Ecto neural progenitor cell (in vitro differentiated cells): Measurements from ENCODE around the gene LRRC9.
"Not testable (repeated sequence)": the region's sequence is repeated elsewhere in the genome, so short reads cannot be mapped to it uniquely, and the experiment has no call there.

ENCODE experiments used
- DNase-seq: peaks from one replicate; pipeline ENCODE4 v3.0.0-alpha.2; 2018; ENCODE audit warnings: low spot score

Gene LRRC9

GRCh38 chr14:59957890-59958289 is 37.9 kb downstream of the LRRC9 start:
- DNase-seq = not testable (repeated sequence)

GRCh38 chr14:59959668-59960067 is 39.7 kb downstream of the LRRC9 start:
- no peak for DNase-seq

- no peak for DNase-seq
Observed at GRCh38 chr14:59961518-59962062, 41.6 kb downstream of the LRRC9 start.

GRCh38 chr14:59964251-59965007 is 44.5 kb downstream of the LRRC9 start:
- DNase-seq = no peak

- no peak for DNase-seq
Observed at GRCh38 chr14:59969319-59969718, 49.4 kb downstream of the LRRC9 start.

GRCh38 chr14:59981564-59981963 is 61.6 kb downstream of the LRRC9 start:
- DNase-seq = no peak

GRCh38 chr14:59983048-59983447 is 63.1 kb downstream of the LRRC9 start:
- DNase-seq = no peak

- no peak for DNase-seq
Observed at GRCh38 chr14:59986556-59987059, 66.7 kb downstream of the LRRC9 start.

- DNase-seq = no peak
Observed at GRCh38 chr14:59997449-59997848, 77.5 kb downstream of the LRRC9 start.

GRCh38 chr14:59997966-59998365 is 78.0 kb downstream of the LRRC9 start:
- no peak for DNase-seq

GRCh38 chr14:59998564-59998963 is 78.6 kb downstream of the LRRC9 start:
- no peak for DNase-seq

GRCh38 chr14:60002819-60003492 is 83.0 kb downstream of the LRRC9 start:
- DNase-seq = no peak

- DNase-seq = no peak
Observed at GRCh38 chr14:60003991-60004390, 84.0 kb downstream of the LRRC9 start.

- no peak for DNase-seq
Observed at GRCh38 chr14:60008042-60008441, 88.1 kb downstream of the LRRC9 start.

GRCh38 chr14:60010263-60010662 is 90.3 kb downstream of the LRRC9 start:
- DNase-seq = not testable (repeated sequence)

GRCh38 chr14:60014402-60014801 is 94.5 kb downstream of the LRRC9 start:
- DNase-seq = no peak

GRCh38 chr14:60021619-60022018 is 101.7 kb downstream of the LRRC9 start:
- no peak for DNase-seq

- DNase-seq = no peak
Observed at GRCh38 chr14:60025571-60025970, 105.6 kb downstream of the LRRC9 start.

GRCh38 chr14:60035177-60035576 is 115.2 kb downstream of the LRRC9 start:
- no peak for DNase-seq

- DNase-seq = not testable (repeated sequence)
Observed at GRCh38 chr14:60047976-60048375, 128.0 kb downstream of the LRRC9 start.

- DNase-seq = no peak
Observed at GRCh38 chr14:60051721-60052221, 131.8 kb downstream of the LRRC9 start.

- DNase-seq = no peak
Observed at GRCh38 chr14:60058087-60058486, 138.1 kb downstream of the LRRC9 start.

GRCh38 chr14:60061371-60061770 is 141.4 kb downstream of the LRRC9 start:
- DNase-seq = no peak
